CD4-positive, alpha-beta T cell treated with Interleukin-15 for 1 hour (primary cell): Measurements from ENCODE around the gene SLC2A5.

ENCODE experiments used
- DNase-seq: peaks from one replicate; pipeline ENCODE4 v3.0.0-alpha.2; 2020

The SLC2A5 gene

DNA sequence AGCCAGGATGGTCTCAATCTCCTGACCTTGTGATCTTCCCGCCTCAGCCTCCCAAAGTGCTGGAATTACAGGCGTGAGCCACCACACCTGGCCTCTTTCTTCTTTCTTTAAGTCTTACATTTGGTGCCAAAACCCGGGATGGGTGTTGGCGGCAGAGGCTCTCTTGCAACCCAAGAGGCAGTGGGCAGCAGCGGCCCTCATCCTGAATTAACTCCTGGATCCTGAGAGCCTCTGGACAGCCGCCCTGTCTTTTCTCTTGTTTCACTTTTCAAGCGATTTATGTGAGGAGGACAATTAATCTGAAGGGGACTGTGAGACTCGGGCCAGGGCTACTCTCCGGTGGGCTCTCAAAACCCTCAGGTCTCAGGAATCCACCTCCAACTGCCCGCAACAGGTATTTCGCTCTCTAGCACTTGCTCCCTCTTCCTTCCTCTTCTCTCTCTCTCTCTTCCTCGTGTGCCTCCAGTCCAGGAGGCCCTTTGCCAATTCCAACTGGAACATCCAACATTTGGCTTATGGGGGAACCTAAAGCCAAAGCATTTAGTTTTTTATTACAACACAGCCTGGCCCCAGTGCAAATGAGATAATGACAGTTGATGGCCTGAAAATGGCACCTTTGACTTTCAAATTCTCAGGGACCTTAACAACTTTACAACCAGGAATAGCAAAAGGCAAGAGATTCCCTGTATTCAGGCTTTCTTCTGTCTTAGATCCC is 18.1 kb upstream of the SLC2A5 start:
- DNase-seq, result no peak

GRCh38 chr1:9086796-9087195 is 17.4 kb upstream of the SLC2A5 start:
- no peak for DNase-seq

DNA sequence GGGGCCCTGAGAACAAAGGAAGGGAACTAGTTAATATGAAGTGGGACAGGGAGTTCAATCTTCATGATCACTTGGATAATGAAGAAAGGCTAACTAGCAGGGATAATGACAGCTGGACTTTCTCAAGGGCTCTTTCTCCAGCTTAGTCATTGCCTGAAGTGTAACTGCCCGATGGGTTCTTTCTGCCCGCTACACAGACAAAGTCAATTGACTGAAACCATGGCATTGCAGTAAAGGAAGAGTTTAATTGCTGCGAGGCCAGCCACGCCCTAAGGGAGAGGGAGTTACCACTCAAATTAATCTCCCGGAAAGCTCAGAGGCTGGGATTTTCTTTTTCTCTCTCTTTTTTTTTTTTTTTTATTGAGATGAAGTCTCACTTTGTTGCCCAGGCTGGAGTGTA is 16.6 kb upstream of the SLC2A5 start:
- DNase-seq, result no peak

DNA sequence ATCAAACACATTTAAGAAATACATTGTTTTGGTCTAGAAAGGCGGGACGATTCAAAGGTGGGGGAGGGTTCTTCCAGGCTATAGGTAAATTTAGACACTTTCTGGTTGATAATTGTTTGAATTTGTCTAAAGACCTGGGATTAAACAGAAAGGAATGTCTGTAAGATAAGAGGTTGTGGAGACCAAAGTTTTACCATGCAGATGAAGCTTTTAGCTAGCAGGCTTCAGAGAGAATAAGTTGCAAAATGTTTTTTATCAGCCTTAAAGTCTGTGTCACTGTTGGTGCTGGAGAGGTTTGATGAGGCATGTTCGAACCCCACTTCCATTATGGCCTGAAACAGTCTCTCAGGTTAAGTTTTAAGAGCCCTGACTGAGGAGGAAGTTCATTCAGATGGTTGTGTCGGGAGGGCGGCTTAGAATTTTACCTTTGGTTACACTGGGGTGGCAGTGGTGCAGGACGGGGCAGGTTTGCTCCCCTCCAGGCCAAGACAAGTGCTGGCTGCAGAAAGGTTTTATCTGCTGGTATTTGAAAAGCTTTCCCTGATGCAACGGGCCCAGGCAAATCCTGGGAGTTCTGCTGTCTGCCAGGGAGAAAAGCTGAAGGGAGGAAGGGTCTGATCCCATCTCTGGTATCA is 16.0 kb upstream of the SLC2A5 start:
- no peak for DNase-seq

DNA sequence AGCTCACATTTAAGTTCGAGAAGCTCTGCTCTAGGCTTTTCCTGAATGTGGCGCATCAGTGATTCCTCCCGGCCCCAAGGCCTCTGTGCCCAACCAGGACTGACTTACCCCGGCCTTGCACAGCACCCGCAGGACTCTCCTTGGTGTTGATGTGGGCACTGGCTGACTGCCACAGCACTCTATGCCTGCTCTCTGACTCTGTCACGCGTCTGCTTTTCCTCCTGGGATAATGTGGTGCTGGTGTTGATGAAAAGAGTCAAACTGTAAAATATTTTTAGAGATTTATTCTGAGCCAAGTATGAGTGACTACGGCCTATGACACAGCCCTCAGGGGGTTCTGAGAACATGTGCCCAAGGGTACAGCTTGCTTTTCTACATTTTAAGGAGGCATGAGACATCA is 15.5 kb upstream of the SLC2A5 start:
- DNase-seq, result no peak

DNA sequence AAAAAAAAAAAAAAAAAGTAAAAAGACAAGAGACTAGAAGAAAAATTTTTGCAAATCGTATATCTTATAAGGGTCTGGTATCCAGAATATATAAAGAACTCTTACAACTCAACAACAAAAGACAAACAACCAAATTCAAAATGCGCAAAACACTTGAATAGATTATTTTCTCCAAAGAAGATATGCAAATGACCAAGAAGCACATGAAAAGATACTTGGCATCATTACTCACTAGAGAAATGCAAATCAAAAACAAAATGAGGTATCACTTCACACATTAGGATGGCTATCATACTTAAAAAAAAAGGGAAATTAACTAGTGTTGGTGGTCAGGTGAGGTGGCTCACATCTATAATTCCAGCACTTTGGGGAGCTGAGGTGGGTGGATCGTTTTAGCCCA is 12.0 kb upstream of the SLC2A5 start:
- DNase-seq, result no peak

DNA sequence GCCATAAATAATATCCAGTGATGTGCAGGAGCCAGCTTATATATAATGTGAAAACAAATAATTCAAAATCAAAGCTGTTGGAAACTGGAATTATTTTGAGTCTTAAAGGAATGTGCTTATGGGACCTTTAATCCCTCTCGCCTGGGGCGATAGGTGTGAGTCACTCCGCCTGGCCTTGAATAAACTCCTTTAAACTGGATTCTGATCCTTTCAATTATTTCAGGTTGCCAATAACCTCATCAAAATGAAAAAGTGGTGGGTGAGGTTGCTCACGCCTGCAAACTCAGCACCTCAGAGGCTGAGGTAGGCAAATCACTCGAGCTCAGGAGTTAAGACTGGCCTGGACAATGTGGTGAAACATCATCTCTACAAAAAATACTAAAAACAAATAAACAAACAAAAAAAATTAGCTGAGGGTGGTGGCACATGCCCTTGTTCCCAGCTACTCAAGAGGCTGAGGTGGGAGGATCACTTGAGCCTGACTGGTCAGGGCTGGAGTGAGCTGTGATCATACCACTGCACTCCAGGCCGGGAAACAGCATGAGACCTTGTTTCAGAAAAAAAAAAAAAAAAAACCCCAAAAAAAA is 11.4 kb upstream of the SLC2A5 start:
- DNase-seq, result no peak

DNA sequence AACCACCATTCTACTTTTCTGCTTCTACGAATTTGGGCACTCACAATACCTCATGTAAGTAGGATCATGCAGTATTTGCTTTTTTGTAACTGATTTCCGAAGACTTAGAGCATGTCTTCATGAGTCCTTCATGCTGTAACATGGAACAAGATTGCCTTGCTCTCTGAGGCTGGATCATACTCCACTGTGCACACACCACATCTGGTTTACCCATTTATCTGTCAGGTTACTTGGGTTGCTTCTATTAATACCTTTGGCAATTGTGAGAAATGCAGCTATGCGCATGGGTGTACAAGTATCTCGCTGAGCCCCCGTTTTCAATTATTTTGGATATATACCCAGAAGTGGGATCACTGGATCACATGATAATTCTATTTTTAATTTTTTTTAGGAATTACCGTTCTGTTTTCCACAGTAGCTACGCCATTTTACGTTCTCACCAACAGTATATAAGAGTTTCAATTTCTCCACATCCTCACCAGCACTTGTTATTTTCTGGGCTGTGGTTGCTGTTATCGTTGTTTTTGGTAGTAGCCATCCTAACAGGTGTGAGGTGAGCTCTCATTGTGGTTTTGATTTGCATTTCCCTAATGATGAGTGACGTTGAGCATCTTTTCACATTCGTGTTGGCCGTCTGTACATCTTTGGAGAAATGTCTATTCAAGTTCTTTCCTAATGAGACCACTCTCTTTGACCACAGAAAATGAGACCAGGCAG is 10.7 kb upstream of the SLC2A5 start:
- no peak for DNase-seq

DNA sequence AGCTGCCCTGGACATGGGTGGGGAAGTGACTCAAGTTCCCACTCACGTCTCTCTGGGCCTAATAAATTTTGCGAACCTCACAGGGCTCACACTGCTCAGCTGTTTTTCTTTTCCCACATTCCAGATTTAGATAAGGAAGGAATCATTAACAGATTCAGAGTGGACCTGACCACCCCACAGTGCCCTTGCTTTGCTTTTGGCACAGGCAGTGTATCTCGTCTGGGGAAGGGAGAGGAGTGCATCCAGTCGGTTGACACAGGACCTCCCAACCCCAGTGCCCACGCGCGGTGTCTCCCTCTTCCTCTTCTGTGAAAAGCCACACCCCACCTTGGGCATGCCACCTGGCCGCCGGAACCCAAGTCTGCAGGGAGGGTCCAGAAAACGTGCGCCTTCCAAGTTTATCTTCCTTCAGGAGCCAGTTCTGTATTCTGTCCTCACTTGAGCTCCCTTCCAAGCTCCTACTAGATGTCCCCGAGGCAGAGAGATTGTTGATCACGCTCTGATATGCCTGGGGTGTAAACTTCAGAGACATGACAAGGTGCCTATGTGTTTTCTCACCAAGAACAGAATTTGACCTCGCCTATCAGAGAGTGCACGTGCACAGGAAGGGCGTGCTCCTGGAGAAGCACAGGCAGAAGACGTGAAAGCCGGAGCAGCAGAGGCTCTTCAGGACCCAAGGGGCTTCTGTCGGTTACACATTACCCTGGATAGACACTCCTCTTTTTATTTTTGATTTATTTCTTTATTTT is 9.5 kb upstream of the SLC2A5 start:
- DNase-seq, result no peak

DNA sequence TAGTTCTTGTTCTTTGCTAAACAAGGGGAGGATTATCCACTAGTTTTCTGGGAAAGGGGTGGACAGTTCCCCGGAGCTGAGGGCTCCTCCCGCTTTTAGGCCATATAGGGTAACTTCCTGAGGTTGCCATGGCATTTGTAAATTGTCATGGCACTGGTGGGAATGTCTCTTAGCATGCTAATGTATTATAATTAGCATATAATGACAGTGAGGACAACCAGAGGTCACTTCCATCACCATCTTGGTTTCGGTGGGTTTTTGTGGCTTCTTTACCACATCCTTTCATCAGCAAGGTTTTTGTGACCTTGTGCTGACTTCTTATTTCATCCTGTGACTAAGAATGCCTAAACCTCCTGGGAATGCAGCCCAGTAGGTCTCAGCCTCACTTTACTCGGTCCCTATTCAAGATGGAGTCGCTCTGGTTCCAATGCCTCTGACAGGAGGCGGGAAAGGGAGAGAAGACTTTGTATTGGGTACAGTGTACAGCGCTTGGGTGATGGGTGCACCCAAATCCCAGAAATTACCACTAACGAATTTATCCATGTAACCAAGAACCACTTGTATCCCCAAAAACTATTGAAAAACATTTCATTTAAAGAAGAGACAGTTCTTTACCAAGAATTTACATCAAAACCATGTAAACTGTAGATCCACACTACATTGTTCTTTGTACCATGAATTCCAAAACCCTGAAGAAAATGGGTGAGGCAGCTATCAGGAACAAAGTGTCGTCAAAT is 8.7 kb upstream of the SLC2A5 start:
- no peak for DNase-seq

DNA sequence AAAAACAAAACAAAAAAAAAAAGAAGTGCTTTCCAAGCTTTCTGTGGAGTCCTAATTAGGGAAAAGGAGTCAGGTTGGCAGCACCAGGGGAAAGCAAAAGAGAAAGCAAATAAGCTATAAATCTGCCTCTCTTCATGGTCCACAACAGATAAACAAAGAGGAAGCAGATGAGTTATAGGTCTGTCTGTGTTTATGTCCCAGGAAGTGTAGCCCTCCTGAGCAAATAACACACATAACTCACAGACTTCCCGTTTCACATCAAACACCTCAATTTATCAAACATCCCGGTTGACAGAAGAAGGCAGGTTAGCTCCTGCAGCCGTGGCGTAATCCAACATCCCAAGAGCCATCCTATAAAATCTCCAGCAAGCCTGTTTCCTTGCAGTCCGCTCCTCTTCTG is 5.6 kb upstream of the SLC2A5 start:
- DNase-seq, result no peak

DNA sequence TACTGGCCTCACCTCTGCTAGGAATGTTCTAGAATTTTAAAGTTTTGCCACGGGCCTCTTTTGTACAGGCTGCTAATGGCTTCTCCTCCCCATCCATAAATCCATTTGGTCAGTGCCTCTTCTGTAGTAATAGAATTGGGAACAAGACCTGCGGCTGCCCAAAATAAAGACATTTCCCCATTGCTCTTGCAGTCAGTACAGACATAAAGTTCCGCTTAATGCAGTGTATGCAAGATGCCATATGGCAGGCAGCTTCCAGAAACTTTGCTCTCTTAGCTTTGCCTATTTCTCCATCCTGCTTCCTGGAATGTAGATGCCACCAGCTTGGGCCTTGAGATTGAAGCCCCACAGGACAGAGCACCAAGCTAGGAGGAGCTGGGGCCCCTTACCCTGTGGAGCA is 3.7 kb upstream of the SLC2A5 start:
- no peak for DNase-seq

DNA sequence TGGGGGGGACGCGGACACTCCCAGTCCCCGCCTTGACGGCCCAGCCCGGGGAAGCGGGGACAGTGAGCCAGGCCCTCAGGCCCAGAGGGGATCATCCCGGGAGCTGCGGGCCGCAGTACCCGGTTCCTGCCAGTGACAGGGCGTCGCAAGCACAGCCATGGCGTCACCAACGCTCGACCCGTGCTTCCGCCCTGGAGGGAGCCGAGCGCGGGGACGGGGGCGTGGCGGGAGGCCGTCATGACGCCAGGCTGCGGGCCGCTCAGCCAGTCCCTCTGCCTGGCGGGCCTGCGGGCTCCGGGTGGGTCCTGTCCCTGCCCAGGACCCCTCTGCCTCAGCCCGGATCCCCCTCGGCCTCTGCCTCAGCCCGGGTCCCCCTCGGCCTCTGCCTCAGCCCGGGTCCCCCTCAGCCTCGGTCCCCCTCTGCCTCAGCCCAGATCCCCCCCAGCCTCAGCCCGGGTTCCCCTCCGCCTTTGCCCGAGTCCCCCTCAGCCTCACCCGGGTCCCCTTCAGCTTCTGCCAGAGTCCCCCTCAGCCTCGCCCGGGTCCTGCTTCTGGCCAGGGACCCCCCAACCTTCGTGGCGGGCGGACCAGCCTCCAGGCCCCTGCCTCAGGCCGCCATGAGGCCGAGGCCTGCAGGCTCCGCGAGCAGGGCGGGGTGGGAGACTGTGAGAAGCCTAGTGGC is 2.3 kb upstream of the SLC2A5 start:
- no peak for DNase-seq

DNA sequence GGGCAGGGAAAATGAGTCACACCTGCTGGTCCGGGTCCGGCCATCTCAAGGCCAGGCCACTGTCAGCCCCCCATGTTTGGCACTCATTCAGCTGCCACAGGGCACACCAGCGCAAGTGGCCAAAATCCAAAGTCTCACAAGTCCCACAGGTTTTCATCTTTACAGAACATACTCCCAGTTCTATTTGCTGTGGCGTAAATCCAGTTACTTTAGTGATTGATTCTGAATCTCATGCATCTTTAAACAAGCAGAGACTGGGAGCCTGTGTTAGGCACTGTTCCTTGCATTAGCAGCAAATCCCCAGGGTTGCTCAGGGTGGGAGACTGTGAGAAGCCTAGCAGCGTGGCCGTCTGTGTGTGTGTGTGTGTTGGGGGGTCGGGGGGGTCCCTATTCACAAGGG is 1.1 kb upstream of the SLC2A5 start:
- DNase-seq, result no peak

- no peak for DNase-seq
Measured at GRCh38 chr1:9068981-9069325, 482 bp downstream of the SLC2A5 start.

GRCh38 chr1:9066945-9067807 is 2.3 kb downstream of the SLC2A5 start:
- peak; percentile 57 for DNase-seq

GRCh38 chr1:9065213-9065751 is 4.2 kb downstream of the SLC2A5 start:
- DNase-seq, result no peak

GRCh38 chr1:9062846-9063245 is 6.6 kb downstream of the SLC2A5 start:
- no peak for DNase-seq

GRCh38 chr1:9062021-9062471 is 7.4 kb downstream of the SLC2A5 start:
- DNase-seq, result no peak

GRCh38 chr1:9061252-9061960 is 8.0 kb downstream of the SLC2A5 start:
- DNase-seq, result no peak
